ENCODE data around the gene OR52E5.

OR52E5 gene

DNA sequence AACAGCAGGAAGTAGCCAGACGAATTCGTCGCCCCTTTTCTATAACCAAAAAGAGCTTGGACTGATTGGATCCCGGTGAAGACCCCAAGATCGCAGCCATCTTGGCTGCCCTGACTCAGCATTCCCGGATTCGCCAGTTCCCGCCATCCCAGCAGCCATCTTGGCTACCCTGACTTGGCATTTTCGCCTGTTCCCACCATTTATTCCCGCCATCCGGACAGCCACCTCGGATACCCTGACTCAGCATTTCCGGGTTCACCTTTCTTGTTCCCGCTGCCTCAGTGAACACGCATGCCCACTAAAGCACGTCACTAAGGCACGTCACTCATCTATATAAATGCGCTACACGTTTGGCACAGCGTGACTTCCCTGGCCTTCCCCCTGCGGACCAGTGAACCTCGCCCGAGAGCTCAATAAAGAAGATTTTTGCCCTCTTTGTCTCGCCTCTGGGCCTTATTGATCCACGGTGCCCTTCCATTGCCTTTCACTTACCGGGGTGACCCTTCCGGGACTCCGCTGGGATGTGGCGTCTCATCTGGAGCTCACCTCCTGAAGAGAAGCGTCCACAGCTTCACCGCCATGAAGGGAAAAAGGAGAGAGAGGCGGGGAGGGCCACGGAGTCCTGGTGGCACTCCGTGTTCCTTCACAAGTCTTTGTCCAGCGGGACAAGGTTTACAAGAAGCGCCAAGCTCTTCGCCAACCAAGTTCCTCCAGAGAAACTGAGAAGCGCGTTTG lies 45.0 kb downstream of the OR52E5 start:
- TF ChIP-seq, protein P1, sequence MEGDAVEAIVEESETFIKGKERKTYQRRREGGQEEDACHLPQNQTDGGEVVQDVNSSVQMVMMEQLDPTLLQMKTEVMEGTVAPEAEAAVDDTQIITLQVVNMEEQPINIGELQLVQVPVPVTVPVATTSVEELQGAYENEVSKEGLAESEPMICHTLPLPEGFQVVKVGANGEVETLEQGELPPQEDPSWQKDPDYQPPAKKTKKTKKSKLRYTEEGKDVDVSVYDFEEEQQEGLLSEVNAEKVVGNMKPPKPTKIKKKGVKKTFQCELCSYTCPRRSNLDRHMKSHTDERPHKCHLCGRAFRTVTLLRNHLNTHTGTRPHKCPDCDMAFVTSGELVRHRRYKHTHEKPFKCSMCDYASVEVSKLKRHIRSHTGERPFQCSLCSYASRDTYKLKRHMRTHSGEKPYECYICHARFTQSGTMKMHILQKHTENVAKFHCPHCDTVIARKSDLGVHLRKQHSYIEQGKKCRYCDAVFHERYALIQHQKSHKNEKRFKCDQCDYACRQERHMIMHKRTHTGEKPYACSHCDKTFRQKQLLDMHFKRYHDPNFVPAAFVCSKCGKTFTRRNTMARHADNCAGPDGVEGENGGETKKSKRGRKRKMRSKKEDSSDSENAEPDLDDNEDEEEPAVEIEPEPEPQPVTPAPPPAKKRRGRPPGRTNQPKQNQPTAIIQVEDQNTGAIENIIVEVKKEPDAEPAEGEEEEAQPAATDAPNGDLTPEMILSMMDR (IDR thresholded peaks at IDR 0.05), result no peak

DNA sequence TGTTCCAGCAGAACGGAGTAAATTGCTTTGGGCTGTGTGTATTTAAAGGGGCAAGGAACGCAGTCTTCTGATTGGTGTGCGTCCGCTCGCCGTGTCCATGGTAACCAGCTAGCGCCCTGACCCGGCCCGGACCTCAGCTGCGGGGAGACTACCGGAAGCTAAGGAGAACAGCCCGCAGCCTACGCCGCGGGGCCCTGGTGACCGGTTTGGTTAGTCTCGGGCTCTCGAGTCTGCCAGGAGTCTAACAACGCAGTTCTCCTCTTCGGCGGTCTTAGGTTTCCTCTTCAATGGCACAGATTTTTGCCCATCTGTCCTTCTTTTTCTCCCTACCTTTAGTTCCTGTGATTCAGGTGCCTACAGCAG lies 45.6 kb downstream of the OR52E5 start:
- TF ChIP-seq, protein P1 (IDR thresholded peaks at IDR 0.05), result no peak

DNA sequence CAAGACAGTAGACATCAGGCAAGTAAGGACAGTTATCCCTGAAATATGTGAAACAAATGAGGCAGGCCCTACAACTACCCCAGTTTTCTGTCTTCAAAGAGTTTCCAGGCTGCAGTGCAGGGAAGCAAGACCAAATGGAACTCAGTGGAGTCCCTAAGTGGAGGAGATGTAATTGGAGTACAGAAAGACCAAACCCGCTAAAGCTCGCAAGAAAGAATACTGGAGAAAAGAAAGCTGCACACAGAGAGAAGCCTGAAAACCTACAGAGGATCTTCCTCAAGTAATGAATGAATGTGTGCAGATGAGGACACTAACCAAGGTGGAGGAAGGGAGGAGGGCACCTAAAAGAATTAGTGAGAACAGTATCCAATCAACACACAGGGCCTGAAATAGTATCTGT lies 47.7 kb downstream of the OR52E5 start:
- TF ChIP-seq, protein P1 (IDR thresholded peaks at IDR 0.05), result no peak

DNA sequence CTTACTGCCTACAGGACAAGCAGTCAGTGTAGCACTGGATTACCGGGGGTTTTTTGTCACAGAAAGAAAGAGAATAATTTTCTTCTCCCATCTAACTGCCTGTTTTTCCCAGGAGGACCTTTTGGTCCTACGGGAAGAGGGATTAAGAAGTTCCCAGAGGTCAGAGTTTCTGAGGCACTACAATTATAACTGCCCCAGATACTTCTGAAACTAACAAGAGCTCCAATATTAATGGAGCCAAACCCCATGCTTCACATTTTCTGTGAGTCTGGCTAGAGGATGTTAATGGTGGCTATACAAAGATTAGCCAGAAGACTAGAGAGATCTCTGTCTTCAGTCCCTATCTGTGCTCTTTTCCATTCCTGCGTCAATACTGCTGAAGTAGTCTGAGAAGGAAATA lies 48.9 kb downstream of the OR52E5 start, which contains the start of gene OR56A3:
TSS of gene OR56A3 (plus strand) at position 301 of the 400 bp plus-strand sequence. CDS start 5,096 bp downstream, outside the sequence.
- TF ChIP-seq, protein P1 (IDR thresholded peaks at IDR 0.05), result no peak
